GM18499 (cell line): Measurements from ENCODE around the gene PPM1L.

ENCODE experiments used
- ATAC-seq: cut with Tn5 transposase; IDR thresholded peaks from one replicate; pipeline ENCODE4 v1.9.1; 2021; ENCODE audit warnings: moderate number of reproducible peaks; ENCODE audit not compliant: insufficient read depth, unreplicated experiment

Gene PPM1L

GRCh38 chr3:160919942-160920341 lies 163.9 kb downstream of the PPM1L start:
- ATAC-seq = no peak

GRCh38 chr3:160921020-160921635 lies 165.1 kb downstream of the PPM1L start:
- no peak for ATAC-seq

GRCh38 chr3:160924776-160925175 lies 168.7 kb downstream of the PPM1L start:
- no peak for ATAC-seq

- no peak for ATAC-seq
These were observed 171.6 kb downstream of the PPM1L start for GRCh38 chr3:160927620-160928019.

- ATAC-seq = no peak
These were observed 172.2 kb downstream of the PPM1L start for GRCh38 chr3:160928183-160928726.

- ATAC-seq = no peak
These were observed 173.6 kb downstream of the PPM1L start for GRCh38 chr3:160929595-160929994.

GRCh38 chr3:160931474-160931873 lies 175.4 kb downstream of the PPM1L start:
- ATAC-seq = no peak

GRCh38 chr3:160935413-160936095 lies 179.5 kb downstream of the PPM1L start:
- no peak for ATAC-seq

GRCh38 chr3:160941885-160942494 lies 186.0 kb downstream of the PPM1L start:
- no peak for ATAC-seq

- ATAC-seq = no peak
These were observed 188.0 kb downstream of the PPM1L start for GRCh38 chr3:160943996-160944395.

GRCh38 chr3:160945336-160945735 lies 189.3 kb downstream of the PPM1L start:
- ATAC-seq = no peak

GRCh38 chr3:160948273-160948672 lies 192.2 kb downstream of the PPM1L start:
- ATAC-seq = no peak

- no peak for ATAC-seq
These were observed 193.4 kb downstream of the PPM1L start for GRCh38 chr3:160949460-160949859.

GRCh38 chr3:160950542-160950941 lies 194.5 kb downstream of the PPM1L start:
- no peak for ATAC-seq

- no peak for ATAC-seq
These were observed 194.9 kb downstream of the PPM1L start for GRCh38 chr3:160950954-160951353.

GRCh38 chr3:160951642-160952487 lies 195.8 kb downstream of the PPM1L start:
- ATAC-seq = no peak

GRCh38 chr3:160953686-160954085 lies 197.7 kb downstream of the PPM1L start:
- no peak for ATAC-seq

GRCh38 chr3:160956785-160957184 lies 200.8 kb downstream of the PPM1L start:
- peak; percentile 75 for ATAC-seq

- no peak for ATAC-seq
These were observed 204.5 kb downstream of the PPM1L start for GRCh38 chr3:160960568-160960967.

- ATAC-seq = no peak
These were observed 207.9 kb downstream of the PPM1L start for GRCh38 chr3:160963949-160964348.

- ATAC-seq = no peak
These were observed 212.7 kb downstream of the PPM1L start for GRCh38 chr3:160968761-160969160.
